Spleen (tissue), 11 donors: ENCODE data around the gene PITPNM1. TPM values are rescaled to one million over a fixed set of nuclear protein-coding genes. Genes with fewer than 3 reads are reported as not detected.
"Not testable (repeated sequence)": the region's sequence is repeated elsewhere in the genome, so short reads cannot be mapped to it uniquely, and the experiment has no call there.

Experiments used
- DNase-seq: peaks from one replicate; pipeline ENCODE4 v3.0.0-alpha.2; 2020
- H3K27ac ChIP-seq, 8 donors: fragments of 200-600 bp; sonication (generic) in 7 of 8; 1 replicate in 4 of 8; 2 replicates in 4 of 8; pipeline versions ENCODE4 v1.5.0 to v1.8.0; 2016 to 2021; ENCODE audit warnings: inconsistent platforms in 4 of 8, mild to moderate bottlenecking in 4 of 8, moderate library complexity in 1 of 8
- H3K27me3 ChIP-seq, 7 donors: fragments of 200-600 bp; sonication (generic) in 6 of 7; replicated peaks in 1 of 7; 1 replicate in 4 of 7; 2 replicates in 3 of 7; pipeline versions ENCODE4 v1.5.0 to v1.8.0; 2016 to 2021; ENCODE audit warnings: inconsistent platforms in 3 of 7, mild to moderate bottlenecking in 1 of 7
- H3K36me3 ChIP-seq, 6 donors: fragments of 200-600 bp; sonication (generic) in 5 of 6; 1 replicate in 4 of 6; 2 replicates in 2 of 6; pipeline versions ENCODE4 v1.5.0 to v1.8.0; 2016 to 2021; ENCODE audit warnings: inconsistent platforms in 2 of 6
- H3K4me1 ChIP-seq, 6 donors: fragments of 200-600 bp; sonication (generic) in 5 of 6; 1 replicate in 3 of 6; 2 replicates in 3 of 6; pipeline versions ENCODE4 v1.5.0 to v1.8.0; 2016 to 2021; ENCODE audit warnings: inconsistent platforms in 3 of 6
- H3K4me3 ChIP-seq, 8 donors: fragments of 200-600 bp; sonication (generic) in 7 of 8; 1 replicate in 4 of 8; 2 replicates in 4 of 8; pipeline versions ENCODE4 v1.5.0 to v1.8.0; 2016 to 2021; ENCODE audit warnings: inconsistent platforms in 4 of 8, mild to moderate bottlenecking in 4 of 8, moderate library complexity in 2 of 8
- H3K9me3 ChIP-seq, 8 donors: fragments of 200-600 bp; sonication (generic) in 7 of 8; 1 replicate in 4 of 8; 2 replicates in 4 of 8; pipeline versions ENCODE4 v1.5.0 to v1.8.0; 2016 to 2021; ENCODE audit warnings: inconsistent platforms in 4 of 8
- POLR2A ChIP-seq, 3 donors: fragments of 450-650 bp; IDR thresholded peaks; one replicate each; pipeline ENCODE4 v1.5.1; 2017; ENCODE audit warnings: antibody characterized with exemption in 3 of 3, mild to moderate bottlenecking in 1 of 3
- POLR2AphosphoS5 ChIP-seq, 3 donors: sonication (generic); formaldehyde crosslinking; IDR thresholded peaks; one replicate each; pipeline ENCODE4 v1.5.1; 2017; ENCODE audit warnings: antibody characterized with exemption in 3 of 3
- WGBS, 5 donors: extraction: QIAGEN DNeasy Blood & Tissue Kit in 3 of 5; methylation state at CpG; one replicate each; pipeline versions ENCODE4 v1.1.5 to v1.1.7; 2013 to 2018; 5-methylcytosine and 5-hydroxymethylcytosine counted together
- intact Hi-C: fragments of 100-400 bp; cut with DNase I; formaldehyde crosslinking; loops from one replicate; pipeline ENCODE4 v1.15.0; 2023; ENCODE audit warnings: low total_unique reads
- polyA plus RNA-seq, 3 donors: library from polyadenylated mRNA; stranded (reverse); fragments of 200-250 nt; gene quantifications; one replicate each; pipeline ENCODE4 v1.2.1, GENCODE V29; 2013
- total RNA-seq, 7 donors: library from RNA; depleted of rRNA in 3 of 7; stranded (reverse); fragments of >200 nt in 3 of 7; fragmentation: NEBNext Ultra II Directional in 4 of 7; extraction: Animal tissue kit (Norgen Biotek cat#: 25700) in 4 of 7; gene quantifications; one replicate each; pipeline versions ENCODE4 v1.1.0 to v1.2.1, GENCODE V29; 2016 to 2021
- TF ChIP-seq, protein P1 (sequence below), 11 experiments: fragments of 200-600 bp in 7 of 11; fragments of 450-650 bp in 4 of 11; sonication (generic) in 4 of 11; IDR thresholded peaks in 8 of 11; conservative IDR thresholded peaks in 3 of 11; 1 replicate in 7 of 11; 2 replicates in 4 of 11; pipeline versions ENCODE4 v1.4.0 to v1.8.0; 2016 to 2021; ENCODE audit warnings: antibody characterized with exemption in 11 of 11, inconsistent platforms in 4 of 11, mild to moderate bottlenecking in 1 of 11
- donor health status: healthy with polysubstance abuse.
- donor health status: DM: no; HTN: no; CAD: no; lungs with moderate emphysema.
- donor health status: DM: no; HTN: no; CAD: no.
- donor health status: Bipolar disorder and iron deficiency.
- donor health status: healthy.
- donor health status: DM: no; HTN: no; CAD: no.
- donor health status: DM: yes; HTN: yes; CAD: no.

PITPNM1 gene
- total and polyA plus RNA-seq, 10 donors: 17.8 to 86.9 (median 64.9) TPM

DNA sequence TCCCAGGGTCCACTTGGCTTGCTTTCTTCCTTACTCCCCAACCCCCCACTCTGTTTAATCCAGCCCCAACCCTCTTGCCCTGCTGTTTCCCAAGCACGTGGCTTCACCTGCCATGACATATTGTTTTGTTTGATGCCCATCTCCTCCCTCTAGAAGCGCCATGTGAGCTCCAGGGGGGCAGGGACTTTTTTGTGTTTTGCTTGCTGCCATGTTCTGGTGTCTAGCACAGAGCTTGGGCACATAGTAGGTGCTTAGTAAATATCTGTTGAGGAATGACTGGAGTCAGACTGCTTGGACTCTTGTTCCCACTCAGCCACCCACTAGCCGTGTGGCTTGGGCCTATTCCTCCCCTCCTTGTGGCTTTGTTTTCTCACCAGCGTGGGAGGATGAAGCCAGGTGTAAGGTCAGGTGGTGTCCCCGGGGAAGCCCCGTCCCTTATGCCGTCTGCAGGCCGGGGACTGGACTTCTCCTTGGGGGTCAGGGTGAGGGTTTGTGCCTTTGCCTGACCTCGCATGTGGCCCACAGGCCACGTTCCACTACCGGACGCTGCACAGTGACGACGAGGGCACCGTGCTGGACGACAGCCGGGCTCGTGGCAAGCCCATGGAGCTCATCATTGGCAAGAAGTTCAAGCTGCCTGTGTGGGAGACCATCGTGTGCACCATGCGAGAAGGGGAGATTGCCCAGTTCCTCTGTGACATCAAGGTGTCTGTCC, 18.5 kb downstream of the PITPNM1 start:
- TF ChIP-seq, protein P1, sequence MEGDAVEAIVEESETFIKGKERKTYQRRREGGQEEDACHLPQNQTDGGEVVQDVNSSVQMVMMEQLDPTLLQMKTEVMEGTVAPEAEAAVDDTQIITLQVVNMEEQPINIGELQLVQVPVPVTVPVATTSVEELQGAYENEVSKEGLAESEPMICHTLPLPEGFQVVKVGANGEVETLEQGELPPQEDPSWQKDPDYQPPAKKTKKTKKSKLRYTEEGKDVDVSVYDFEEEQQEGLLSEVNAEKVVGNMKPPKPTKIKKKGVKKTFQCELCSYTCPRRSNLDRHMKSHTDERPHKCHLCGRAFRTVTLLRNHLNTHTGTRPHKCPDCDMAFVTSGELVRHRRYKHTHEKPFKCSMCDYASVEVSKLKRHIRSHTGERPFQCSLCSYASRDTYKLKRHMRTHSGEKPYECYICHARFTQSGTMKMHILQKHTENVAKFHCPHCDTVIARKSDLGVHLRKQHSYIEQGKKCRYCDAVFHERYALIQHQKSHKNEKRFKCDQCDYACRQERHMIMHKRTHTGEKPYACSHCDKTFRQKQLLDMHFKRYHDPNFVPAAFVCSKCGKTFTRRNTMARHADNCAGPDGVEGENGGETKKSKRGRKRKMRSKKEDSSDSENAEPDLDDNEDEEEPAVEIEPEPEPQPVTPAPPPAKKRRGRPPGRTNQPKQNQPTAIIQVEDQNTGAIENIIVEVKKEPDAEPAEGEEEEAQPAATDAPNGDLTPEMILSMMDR (IDR thresholded peaks at IDR 0.05 in 8 of 11, conservative IDR thresholded peaks at IDR 0.05 in 3 of 11): no peak
- TF ChIP-seq POLR2AphosphoS5 (IDR thresholded peaks at IDR 0.05): peak; percentile 26 to 48 (median 44)

DNA sequence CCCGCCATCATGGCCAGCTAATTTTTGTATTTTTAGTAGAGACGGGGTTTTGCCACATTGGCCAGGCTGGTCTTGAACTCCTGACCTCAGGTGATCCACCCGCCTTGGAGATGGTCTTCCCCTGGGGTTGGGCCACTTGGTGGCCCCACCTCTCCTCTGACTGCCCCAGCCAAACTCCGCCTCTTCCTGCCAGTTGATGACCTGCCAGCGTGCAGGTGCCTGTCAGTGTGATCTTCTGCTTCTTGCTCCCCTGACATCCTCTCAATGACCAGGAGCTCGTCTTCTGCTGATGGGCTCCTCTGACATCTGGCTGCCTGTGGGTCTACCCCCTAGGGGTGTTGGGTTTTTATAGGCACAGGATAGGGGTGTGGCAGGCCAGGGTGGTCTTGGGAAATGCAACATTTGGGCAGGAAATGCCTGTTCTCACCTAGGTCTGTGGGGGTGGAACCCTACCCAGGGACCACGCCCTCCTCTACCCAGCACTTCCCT, 19.2 kb downstream of the PITPNM1 start:
- H3K27me3 ChIP-seq, H3K9me3 ChIP-seq, intact Hi-C loops: not testable (repeated sequence)
- Histone ChIP-seq H3K4me1 (peaks cover 31 to 66% (median 52%) of the 10 kb centered on the region in 6 donors), H3K36me3 (peaks cover 0 to 45% (median 37%) of the 10 kb centered on the region in 6 donors), H3K4me3 (peak overlapping the region in 1 of 8 donors; percentile 81), H3K27ac (peak overlapping the region; percentile 43 to 97 (median 92))
- WGBS, 5 donors: 52 to 72% (median 61%) methylated on average over 7 of the region's 7 CpGs
- TF ChIP-seq POLR2A (IDR thresholded peaks at IDR 0.05) (peak in 1 of 3 donors; percentile 60), POLR2AphosphoS5 (IDR thresholded peaks at IDR 0.05) (peak; percentile 55 to 93 (median 77))
- TF ChIP-seq, protein P1 (IDR thresholded peaks at IDR 0.05 in 8 of 11, conservative IDR thresholded peaks at IDR 0.05 in 3 of 11): peak in 1 of 11 experiments; percentile 5
- DNase-seq: peak; percentile 89

More for the DNA sequence above, 18.5 kb downstream of the PITPNM1 start:
- intact Hi-C loops: no loop called here
- peaks cover 31 to 64% (median 52%) of the 10 kb centered on the region in 6 donors for H3K4me1 ChIP-seq
- H3K9me3 ChIP-seq: no peaks in the 10 kb centered on the region
- H3K36me3 ChIP-seq: peaks cover 0 to 52% (median 44%) of the 10 kb centered on the region in 6 donors
- DNase-seq: no peak
- WGBS, 5 donors: 60 to 84% (median 72%) methylated on average over 16 to 20 of the region's 20 CpGs
- peak overlapping the region; percentile 12 to 97 (median 92) for H3K27ac ChIP-seq
- peak overlapping the region in 1 of 8 donors; percentile 81 for H3K4me3 ChIP-seq
- no peaks in the 10 kb centered on the region for H3K27me3 ChIP-seq

DNA sequence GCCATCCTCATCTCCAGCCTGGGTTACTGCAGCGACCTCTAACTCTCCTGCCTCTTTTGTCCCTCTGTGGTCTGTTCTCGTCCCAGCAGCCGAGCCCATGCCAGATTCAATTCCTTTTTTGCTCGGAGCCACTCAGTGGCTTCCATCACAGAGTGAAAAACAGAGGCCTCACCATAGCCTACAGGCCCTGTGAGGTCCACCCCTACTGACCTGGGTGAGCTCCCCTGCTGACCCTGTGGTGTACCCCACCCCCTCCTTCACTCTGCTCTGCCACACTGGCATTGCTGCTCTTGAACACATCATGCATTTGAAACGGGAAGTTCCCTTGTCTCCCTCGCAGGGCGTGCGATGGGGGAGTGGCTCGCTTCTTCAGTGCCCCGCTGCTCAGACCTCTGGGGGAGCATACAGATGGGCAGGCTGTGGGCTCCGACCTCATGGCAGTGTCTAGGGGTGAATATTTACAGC, 20.3 kb downstream of the PITPNM1 start:
- 20 to 31% (median 27%) methylated on average over 11 of the region's 11 CpGs for WGBS, 5 donors
- H3K9me3 ChIP-seq: no peaks in the 10 kb centered on the region
- peak; percentile 91 for DNase-seq
- TF ChIP-seq POLR2AphosphoS5 (IDR thresholded peaks at IDR 0.05) (peak; percentile 29 to 80 (median 64)), POLR2A (IDR thresholded peaks at IDR 0.05) (no peak)
- intact Hi-C loops: no loop called here
- no peaks in the 10 kb centered on the region for H3K27me3 ChIP-seq
- H3K36me3 ChIP-seq: peaks cover 0 to 35% (median 27%) of the 10 kb centered on the region in 6 donors
- H3K27ac ChIP-seq: peak overlapping the region; percentile 91 to 97 (median 92)
- H3K4me3 ChIP-seq: peak overlapping the region in 7 of 8 donors; percentile 11 to 81 (median 53)
- H3K4me1 ChIP-seq: peaks cover 31 to 66% (median 52%) of the 10 kb centered on the region in 6 donors

DNA sequence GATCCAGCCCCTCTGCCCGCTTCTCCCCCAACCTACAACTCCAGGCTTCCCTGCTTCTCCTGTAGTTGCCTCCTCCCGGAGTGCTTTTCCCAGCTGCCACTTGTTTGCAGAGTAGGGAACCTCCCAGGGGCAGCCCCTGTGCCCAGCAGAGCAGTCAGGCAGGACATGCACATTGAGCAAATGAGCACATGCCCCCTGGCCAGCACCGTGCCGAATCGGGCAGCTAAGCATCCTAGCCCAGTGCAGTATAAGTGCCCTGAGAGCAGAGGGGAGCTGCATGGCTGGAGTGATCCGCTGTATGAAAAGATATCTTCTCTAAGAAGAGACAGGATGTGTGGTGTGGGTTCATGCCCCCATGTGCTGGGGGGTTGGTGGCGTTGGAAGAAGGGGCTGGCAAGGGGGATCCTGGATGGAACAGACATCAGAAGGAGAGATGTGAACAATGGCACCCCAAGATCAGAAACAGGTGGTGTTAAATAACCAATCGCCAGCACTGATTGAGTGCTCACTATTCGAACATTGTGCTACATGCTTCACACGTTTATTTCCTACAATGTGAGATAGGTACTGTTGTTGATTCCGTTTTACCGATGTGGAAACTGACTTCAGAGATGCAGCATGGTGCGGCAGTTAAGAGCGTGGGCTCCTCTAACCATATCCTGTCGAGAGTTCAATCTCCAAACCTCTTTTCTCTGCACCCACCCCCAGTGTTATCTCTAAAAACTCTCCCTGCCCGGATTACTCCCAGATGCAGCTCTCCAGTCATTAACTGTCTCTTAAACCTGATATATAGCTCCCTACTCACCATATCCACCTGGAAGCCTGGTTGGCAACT, 21.1 kb downstream of the PITPNM1 start:
- peaks cover 0 to 26% (median 18%) of the 10 kb centered on the region in 6 donors for H3K36me3 ChIP-seq
- intact Hi-C loops: no loop called here
- no peak for DNase-seq
- TF ChIP-seq POLR2AphosphoS5 (IDR thresholded peaks at IDR 0.05) (peak in 2 of 3 donors; percentile 13 to 33), POLR2A (IDR thresholded peaks at IDR 0.05) (no peak)
- TF ChIP-seq, protein P1 (IDR thresholded peaks at IDR 0.05 in 8 of 11, conservative IDR thresholded peaks at IDR 0.05 in 3 of 11): no peak
- peak overlapping the region; percentile 49 to 81 (median 53) for H3K4me3 ChIP-seq
- no peaks in the 10 kb centered on the region for H3K27me3 ChIP-seq
- peak overlapping the region; percentile 91 to 97 (median 92) for H3K27ac ChIP-seq
- WGBS, 5 donors: 61 to 68% (median 62%) methylated on average over 16 of the region's 16 CpGs
- peaks cover 31 to 66% (median 52%) of the 10 kb centered on the region in 6 donors for H3K4me1 ChIP-seq
- no peaks in the 10 kb centered on the region for H3K9me3 ChIP-seq
